Measurements from ENCODE around the gene LSS. TPM values are rescaled to one million over a fixed set of nuclear protein-coding genes. Genes with fewer than 3 reads are reported as not detected.

Gene LSS
- total RNA-seq, 1 donor from 2014 or later, result 108 TPM

DNA sequence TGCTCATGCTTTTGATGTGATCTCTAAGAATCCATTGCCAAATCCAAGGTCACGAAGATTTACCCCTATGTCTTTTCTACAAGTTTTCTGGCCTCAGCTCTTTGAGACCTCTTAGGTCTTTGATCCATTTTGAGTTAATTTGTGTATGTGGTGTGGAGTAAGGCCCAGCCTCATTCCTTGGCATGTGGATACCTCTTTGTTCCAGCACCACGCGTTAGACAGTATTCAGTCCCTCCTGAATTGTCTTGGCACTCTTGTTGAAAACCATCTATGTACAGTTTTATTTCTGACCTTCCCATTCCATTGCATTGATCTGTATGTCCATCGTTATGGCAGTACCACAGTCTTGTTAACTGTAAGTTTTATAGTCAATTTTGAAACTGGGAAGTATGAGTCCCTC is 65.2 kb downstream of the LSS start:
- no peaks in the 10 kb centered on the region for H3K9me3 ChIP-seq
- TF ChIP-seq, protein P1, sequence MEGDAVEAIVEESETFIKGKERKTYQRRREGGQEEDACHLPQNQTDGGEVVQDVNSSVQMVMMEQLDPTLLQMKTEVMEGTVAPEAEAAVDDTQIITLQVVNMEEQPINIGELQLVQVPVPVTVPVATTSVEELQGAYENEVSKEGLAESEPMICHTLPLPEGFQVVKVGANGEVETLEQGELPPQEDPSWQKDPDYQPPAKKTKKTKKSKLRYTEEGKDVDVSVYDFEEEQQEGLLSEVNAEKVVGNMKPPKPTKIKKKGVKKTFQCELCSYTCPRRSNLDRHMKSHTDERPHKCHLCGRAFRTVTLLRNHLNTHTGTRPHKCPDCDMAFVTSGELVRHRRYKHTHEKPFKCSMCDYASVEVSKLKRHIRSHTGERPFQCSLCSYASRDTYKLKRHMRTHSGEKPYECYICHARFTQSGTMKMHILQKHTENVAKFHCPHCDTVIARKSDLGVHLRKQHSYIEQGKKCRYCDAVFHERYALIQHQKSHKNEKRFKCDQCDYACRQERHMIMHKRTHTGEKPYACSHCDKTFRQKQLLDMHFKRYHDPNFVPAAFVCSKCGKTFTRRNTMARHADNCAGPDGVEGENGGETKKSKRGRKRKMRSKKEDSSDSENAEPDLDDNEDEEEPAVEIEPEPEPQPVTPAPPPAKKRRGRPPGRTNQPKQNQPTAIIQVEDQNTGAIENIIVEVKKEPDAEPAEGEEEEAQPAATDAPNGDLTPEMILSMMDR (IDR thresholded peaks at IDR 0.05), result no peak
- H3K36me3 ChIP-seq, result no peaks in the 10 kb centered on the region
- DNase-seq (no peak), ATAC-seq (no peak)
- H3K27me3 ChIP-seq, result no peaks in the 10 kb centered on the region
- H3K27ac ChIP-seq, result no peak overlapping the region
- H3K4me1 ChIP-seq, result no peaks in the 10 kb centered on the region
- intact Hi-C loops (cut with DNase I), result no loop called here
- H3K4me3 ChIP-seq, result no peak overlapping the region

DNA sequence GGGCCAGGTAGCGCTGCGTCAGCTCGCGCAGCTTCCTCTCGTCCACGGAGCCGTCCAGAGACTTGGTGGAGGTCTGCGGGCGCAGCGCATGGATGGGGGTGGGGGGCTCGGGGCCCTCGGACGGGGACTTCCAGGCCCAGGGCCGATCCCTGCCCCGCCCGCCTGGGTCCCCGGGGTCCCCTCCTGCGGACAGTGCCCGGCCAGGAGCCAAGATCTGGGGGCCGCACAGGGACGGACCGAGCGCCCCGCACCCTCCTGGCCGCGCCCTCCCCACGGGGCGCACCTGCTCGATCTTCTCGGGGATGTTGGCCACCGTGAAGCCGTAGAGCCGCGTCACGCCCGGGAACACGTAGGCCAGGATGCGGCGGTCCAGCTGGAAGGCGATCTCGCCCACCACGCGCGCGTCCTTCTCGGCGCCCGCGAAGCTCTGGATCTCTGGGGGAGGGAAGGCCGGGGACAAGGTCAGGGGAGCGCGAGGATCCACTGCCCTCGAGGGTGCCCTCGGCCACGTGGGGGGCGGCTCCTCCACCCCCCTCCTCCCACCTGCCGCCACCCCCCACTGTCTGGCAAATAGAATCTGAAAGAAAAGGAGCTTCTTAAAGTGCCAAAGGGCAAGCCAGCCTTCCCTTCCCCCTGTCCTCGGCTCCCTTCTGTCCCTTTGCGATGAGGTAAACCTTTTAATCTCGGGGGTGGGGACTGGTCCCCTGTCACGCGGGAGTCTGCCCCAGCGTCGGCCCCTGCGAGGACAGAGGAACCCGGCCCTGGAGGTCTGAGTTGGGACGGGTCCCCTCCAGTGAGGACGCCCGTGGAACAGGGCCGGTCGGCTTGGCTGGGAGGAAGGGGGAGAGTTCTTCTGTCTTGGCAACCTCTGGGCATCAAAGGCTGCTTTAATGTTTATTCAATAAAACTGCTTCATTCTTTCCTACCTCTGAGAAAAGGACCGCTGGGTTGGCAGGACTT is 66.7 kb downstream of the LSS start:
- Histone ChIP-seq H3K36me3 (no peaks in the 10 kb centered on the region), H3K4me3 (no peak overlapping the region), H3K27me3 (no peaks in the 10 kb centered on the region), H3K27ac (no peak overlapping the region), H3K4me1 (no peaks in the 10 kb centered on the region), H3K9me3 (no peaks in the 10 kb centered on the region)
- DNase-seq (peak; percentile 58), ATAC-seq (no peak)
- TF ChIP-seq, protein P1 (IDR thresholded peaks at IDR 0.05), result no peak
- intact Hi-C loops (cut with DNase I), result no loop called here

DNA sequence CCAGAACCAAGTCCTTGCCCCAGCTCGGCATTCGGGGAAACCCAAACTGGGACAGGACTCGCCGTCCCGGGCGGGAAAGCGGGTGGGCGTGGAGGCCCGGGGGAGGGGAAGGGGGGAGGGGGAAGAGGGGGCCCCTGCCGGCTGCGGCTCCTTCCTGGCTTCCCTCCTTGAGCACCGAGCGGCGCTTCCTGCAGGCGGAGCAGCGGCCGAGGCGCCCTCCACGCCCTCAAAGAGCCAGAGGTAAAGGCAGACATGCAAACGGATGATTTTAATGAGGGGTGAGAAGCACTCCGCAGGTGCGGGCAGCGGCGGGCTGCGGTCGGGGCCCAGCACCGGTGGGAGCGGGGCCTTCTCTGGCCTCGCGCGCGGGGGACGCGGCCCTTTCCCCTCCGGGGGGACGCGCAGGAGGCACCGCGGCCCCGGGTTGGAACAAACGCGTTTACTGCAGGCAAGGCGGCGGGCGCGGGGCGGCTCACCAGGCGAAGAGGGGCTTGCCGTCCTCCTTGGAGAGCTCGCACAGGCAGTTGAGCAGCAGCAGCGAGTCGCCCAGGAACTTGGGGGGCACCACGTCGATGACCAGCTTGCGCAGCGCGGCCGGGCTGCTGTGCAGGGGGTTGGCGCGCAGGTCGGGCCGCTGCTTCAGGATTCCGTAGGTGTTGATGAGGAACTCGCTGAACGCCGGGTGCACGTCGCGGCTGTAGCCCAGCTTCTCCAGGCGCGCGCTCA is 67.5 kb downstream of the LSS start:
- ATAC-seq (no peak), DNase-seq (no peak)
- Histone ChIP-seq H3K4me1 (no peaks in the 10 kb centered on the region), H3K36me3 (no peaks in the 10 kb centered on the region), H3K4me3 (no peak overlapping the region), H3K27me3 (no peaks in the 10 kb centered on the region), H3K27ac (no peak overlapping the region), H3K9me3 (no peaks in the 10 kb centered on the region)
- TF ChIP-seq, protein P1 (IDR thresholded peaks at IDR 0.05), result no peak
- intact Hi-C loops (cut with DNase I), result no loop called here

DNA sequence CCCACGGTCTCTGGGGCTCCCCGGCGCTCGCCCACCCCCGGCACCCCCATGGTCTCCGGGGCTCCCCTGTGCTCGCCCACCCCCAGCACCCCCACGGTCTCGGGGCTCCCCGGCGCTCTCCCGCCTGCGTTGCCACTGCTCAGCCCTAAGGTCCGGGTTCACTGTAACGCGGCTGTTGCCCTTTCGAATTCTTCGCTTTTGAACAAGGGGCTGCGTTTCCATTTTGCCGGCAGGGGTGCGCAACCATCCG is 68.0 kb downstream of the LSS start:
- intact Hi-C loops (cut with DNase I), result no loop called here
- no peaks in the 10 kb centered on the region for H3K36me3 ChIP-seq
- no peak overlapping the region for H3K27ac ChIP-seq
- no peaks in the 10 kb centered on the region for H3K4me1 ChIP-seq
- ATAC-seq (no peak), DNase-seq (no peak)
- no peak overlapping the region for H3K4me3 ChIP-seq
- no peaks in the 10 kb centered on the region for H3K27me3 ChIP-seq
- TF ChIP-seq, protein P1 (IDR thresholded peaks at IDR 0.05), result no peak
- no peaks in the 10 kb centered on the region for H3K9me3 ChIP-seq

DNA sequence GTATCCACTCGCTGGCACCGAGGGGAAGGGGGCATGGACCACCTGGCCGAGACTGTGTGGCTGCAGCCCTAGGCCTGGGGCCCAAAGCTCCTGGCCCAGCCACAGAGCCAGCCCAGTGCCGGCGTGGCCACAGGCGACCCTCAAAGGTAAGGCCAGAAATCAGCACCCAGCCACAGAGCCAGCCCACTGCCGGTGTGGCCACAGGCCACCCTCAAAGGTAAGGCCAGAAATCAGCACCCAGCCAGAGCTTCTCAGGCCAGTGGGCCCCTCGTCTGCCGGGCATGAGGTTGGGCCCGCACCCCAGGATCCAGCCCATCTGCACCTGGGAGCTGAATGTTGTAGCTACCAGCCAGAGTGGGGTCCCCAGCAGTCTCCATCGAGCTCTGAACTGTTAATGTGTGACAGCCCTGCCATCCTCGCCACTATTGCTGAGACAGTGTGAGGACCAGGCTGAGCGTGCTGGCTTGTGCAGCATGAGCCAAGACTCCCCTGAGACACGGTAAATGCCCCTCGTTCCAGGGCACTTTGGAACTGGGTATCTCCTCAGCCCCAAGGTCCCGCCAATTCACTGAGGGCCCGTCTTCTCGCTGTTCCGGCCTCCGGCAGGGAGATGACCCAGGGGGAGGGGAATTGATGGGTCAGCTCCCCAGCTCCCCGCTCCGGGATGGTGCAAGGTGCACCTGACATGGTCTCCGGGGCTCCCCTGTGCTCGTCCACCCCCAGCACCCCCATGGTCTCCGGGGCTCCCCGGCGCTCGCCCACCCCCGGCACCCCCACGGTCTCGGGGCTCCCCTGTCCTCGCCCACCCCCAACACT is 68.5 kb downstream of the LSS start:
- H3K27ac ChIP-seq, result no peak overlapping the region
- no peaks in the 10 kb centered on the region for H3K27me3 ChIP-seq
- ATAC-seq (no peak), DNase-seq (no peak)
- no peaks in the 10 kb centered on the region for H3K36me3 ChIP-seq
- no peak overlapping the region for H3K4me3 ChIP-seq
- intact Hi-C loops (cut with DNase I), result no loop called here
- H3K4me1 ChIP-seq, result no peaks in the 10 kb centered on the region
- no peaks in the 10 kb centered on the region for H3K9me3 ChIP-seq
- TF ChIP-seq, protein P1 (IDR thresholded peaks at IDR 0.05), result no peak

All from upper lobe of right lung (tissue), 1 donor.